Limb (tissue), 2 donors: Measurements from ENCODE around the gene HDAC11.
A peak's percentile ranks its signal among the peaks of the same experiment; 100 is the strongest.
"Not testable (repeated sequence)": the region's sequence is repeated elsewhere in the genome, so short reads cannot be mapped to it uniquely, and the experiment has no call there.

Source experiments
- DNase-seq, 2 donors: peaks; one replicate each; pipeline ENCODE4 v3.0.0-alpha.2; 2016; ENCODE audit errors: extremely low spot score in 2 of 2

The HDAC11 gene

DNA sequence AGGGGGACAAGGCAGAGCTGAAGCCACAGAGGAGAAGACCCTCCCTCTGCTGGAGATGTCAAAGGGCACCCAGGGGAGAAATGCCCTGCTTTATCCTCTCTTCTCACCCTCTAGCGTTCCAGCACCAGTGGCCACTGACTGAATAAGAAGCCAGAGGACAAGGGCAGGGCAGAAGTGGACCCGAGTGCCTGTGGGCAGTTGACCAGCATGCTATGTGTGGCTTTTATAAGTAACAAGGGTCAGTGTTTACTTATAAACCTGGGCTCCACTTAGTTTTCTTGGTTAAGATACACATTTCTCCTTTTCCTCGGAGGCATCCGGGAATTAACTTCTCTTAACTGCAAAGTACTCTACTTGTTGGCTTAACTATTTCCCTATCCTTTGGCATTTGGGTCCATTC lies 13.3 kb upstream of the HDAC11 start:
- DNase-seq = no peak

DNA sequence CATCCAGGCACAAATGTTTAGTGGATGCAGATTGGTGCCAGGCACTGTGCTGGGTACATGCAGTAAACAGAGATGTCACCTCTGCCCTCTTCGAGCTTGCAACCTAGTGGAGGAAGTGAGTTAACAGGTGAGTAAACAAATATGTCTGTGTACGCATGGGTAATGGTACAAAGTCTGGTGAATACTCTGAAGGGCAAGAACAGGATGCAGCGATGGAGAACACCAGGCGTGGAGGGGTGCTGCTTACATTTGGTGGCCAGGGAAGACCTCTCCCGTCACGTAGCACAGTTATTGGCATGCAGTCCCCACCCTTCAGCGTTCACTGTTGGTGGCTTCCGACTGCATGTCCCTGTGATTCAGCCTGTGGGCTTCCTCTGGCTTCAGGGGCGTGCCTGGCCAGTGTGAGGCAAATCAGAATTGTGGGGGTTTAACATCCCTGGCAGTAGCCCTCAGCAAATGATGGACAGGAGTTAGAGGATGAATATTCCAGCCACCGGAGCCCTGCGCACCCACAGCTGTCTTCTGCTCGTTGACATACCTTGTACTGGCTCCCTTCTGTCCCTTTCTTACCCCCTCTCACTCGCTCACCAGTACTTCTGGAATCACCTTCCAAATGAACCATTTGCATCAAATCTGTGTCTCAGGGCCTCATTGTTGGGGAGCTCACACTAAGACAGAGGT lies 9.1 kb upstream of the HDAC11 start:
- no peak for DNase-seq

DNA sequence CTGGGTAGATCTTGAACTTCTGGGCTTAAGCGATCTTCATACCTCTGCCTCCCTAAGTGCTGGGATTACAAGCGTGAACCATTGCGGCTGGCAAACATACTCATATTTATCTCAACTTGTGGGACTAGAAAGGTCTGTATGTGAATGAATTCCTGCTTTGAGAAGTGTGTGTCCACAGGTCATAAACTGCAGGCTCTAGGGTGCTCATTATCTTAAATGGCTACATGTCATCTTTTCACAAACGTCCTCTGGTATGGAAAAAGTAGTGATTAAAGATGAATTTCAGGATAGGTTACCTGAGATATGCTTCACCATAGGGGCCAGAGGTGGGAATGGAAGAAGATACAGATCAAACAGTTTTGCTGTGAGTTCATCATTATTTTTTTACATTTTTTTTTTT lies 7.8 kb upstream of the HDAC11 start:
- no peak for DNase-seq

DNA sequence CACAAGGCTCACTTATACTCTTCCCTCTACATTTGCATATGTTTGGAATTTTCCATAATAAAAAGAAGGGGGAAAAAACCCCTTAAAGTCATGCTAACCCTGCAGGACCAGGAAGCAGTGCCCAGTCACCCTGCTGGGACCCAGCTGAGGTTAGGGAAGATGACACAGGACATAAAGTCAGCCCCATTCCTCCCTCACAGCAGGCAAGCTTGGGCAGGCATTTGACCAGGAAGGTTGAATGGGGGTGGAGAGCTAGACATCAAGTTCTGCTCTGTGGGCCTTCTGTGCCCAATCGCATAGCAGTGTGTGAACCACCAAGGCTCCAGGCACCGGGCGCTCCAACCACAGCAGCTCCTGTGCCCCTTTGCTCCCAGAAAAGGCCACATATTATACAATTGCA lies 7.1 kb upstream of the HDAC11 start:
- no peak for DNase-seq

DNA sequence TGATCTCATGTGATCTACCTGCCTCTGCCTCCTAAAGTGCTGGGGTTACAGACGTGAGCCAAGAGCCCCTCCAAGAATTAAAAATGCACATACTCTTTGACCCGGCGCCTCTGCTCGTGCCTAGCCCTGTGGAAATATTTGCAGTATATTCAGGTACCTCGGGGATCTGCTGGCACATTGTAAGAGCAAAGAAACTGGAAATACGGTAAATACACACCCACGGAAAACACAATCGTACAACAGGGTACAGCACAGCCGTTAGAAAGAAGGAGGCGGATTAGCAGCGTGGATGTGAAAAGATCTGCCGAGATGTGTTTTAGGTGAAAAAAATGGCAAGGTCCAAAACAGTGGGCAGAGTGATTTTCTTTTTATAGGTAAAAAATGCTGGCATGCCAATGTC lies 6.1 kb upstream of the HDAC11 start:
- DNase-seq = no peak

DNA sequence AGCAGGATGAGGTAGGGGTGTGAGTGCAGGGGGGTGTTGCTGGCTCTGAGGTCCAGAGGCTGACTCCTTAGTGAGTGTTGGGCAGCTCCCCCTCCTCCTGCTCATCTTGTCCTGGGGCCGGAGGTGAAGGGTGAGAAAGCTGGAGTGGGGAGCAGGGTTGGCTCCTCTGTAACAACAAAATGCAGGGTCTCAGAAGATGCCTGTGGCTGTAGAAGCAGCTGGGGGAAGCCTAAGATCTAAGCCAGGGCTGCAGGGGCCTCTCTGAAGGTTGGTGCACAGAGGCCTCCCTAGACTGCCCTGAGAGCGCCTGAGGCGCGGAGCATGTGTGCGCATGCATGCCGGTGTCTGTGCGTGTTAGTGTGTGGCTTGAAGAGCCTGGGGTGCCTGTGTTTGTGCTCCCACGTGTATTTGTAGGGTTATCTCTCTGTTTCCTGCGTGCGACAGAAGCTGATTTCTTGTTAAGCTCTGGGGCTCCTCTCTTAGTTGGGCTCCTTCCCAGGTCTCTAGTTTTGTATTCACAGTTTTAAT lies 5.3 kb upstream of the HDAC11 start:
- DNase-seq = peak in 1 of 2 donors; percentile 34

DNA sequence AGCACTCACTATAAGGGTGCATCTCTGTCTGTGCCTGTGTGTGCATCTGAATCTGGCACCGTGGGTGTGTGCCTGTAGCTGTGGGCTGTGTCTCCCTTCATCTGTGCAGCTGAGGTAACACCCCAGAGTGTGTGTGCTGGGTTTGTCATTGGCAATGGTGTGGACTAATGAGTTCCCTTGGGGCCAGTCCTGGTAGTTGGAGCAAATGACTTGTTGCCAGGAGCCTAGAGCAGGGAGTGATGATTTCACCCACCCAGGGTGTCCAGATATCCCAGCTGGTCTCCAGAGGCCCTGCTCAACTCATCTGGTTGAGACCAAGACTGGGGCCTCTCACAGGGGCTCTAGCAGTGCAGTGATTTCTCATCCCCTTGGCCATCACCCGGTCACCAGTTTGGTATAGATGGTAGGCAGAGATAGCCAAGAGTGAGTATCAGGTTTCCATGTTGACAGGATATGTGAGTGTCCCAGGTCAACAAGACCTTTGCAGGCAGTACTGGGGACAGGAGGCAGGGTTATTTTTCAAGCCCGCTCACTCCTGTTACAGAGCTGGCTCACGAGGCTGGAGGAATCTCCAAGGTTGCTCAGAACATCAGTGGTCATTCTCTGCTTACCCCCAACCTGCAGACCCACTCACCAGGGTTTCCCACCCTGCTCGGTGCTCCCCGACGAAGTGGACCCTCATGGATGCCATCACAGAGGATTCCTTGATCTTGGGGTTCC lies 4.1 kb upstream of the HDAC11 start:
- peak in 1 of 2 donors; percentile 21 for DNase-seq

DNA sequence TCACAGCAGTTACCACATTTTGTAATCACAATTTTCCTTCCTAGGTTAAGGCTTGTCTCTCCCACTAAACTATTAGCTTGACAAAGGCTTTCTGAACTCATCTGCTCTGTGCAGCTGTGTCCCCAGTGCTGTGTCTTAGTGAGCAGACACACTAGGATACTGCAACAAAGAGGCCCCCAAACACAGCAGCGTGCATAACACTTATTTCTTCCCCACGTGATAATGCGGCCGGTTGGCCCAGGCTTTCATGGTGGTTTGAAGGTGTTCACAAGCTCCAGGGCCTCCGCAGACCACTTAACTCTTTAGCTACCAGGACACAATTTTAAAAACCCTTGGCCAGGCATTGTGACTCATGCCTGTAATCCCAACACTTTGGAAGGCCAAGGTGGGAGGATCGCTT lies 2.2 kb upstream of the HDAC11 start:
- peak in 1 of 2 donors; percentile 41 for DNase-seq

DNA sequence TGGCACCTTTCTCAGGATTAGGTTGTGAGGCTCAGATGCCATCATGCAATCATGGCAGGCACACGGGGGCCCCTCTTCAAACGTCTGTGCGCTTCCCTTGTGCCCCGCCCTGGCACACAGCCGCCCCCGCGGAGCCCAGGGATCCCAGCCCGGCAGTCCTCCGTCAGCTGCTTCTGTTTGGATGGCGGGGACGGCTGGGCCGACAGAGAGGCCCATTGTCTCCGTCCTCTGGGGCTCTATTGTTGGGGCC lies 849 bp upstream of the HDAC11 start:
- DNase-seq = peak in 1 of 2 donors; percentile 70

DNA sequence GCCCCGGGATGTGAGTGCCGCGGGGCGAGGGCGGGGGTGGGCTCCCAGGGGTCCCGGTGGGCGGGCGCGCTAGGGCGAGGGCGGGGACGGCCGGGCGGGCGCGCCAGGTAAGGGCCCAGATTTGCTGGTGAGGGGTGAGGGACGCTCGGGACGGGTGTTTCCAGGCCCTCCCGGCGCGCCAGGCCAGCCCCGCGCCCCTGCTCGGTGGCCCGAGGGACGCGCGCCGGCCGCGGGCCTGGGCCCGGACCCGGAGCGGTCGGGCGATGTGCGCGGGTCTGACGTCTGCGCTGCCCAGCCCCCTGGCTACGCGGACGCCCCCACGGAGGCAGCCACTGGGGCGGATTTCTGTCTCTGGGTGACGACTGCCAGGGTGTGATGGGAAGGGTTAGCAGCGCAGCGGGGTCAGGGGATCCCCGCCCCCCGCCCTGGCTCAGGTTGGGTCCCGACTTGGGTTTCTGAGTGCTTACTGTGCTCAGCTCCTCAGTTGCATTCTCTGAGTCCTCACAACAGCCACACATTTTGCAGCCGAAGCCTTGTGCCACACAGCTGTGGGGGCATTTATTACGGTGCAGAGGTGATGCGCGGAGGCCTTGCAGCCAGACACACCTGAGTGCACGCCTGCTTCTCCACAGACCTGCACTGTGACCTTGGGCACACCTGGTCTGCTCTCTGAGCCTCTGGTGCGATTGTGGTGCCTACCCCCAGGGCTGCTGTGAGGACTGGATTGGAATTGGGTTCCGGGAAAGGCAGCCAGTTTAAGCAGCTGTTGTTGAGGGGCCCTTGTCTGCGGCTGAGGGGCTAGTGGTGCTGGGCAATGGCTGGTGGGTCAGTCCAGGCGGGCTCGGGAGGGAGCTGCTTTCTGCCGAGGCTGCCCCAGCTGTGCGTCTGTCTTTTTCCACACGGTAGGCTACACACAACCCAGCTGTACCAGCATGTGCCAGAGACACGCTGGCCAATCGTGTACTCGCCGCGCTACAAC lies 523 bp downstream of the HDAC11 start:
- DNase-seq = peak in 1 of 2 donors; percentile 40

DNA sequence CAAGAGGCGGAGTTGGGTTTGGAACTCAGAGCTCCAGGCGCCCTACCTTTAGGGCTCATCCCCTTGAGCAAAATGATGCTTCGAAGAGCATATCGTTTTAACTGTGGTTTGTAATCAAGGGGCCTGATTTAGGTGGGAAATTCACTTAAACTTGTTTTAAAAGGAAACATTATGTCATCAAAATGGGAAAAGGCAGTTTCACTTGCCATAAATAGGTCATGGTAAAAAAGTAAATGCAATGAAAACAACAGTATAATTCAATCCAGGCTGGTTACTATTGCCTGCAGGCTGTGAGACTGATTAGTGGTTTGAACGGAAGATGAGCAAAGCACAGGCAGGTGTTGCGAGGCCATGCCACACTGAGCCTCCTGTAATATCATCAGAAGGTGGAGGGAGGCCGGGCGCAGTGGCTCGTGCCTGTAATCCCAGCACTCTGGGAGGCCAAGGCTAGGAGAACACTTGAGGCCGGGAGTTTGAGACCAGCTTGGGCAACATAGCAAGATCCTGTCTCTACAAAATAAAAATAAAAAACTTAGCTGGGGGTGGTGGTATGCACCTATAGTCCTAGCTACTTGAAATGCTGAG lies 2.1 kb downstream of the HDAC11 start:
- DNase-seq = no peak

DNA sequence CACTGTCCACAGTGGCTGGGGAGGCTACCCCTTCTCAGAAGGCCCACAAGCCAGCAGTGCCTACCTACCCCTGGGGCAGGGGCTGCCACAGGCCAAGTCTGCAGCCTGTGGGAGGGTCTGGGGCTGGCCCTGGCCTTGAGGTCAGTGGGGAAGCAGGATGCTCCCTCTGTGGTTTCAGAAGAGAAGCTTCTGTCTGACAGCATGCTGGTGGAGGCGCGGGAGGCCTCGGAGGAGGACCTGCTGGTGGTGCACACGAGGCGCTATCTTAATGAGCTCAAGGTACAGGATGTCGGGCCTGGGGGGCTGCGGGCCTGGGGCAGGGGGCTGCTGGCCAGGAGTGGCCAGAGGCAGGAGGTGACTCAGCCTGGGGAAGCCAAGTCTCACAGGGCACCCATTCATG lies 3.2 kb downstream of the HDAC11 start:
- DNase-seq = peak in 1 of 2 donors; percentile 22

DNA sequence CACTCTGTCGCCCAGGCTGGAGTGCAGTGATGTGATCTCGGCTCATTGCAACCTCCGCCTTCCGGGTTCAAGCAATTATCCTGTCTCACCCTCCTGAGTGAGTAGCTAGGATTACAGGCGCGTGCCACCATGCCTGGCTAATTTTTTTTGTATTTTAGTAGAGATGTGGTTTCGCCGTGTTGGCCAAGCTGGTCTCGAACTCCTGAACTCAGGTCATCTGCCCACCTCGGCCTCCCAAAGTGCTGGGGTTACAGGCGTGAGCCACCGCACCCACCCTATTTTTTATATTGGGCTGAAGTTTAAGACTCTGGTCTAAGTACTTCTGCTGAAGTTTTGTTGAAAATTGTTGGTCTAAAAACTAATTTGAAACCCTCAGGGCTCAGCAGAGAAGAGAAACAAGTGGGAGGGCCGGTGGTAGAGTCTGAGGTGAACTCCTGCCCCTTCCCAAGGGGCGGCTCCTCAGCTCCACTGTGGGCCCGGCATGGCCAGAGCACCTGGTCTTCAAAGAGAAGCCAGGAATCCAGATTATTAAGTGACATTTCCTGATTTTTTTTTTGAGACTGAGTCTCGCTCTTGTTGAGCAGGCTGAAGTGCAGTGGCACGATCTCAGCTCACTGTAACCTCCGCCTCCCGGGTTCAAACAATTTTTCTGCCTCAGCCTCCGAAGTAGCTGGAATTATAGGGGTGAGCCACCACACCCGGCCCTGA lies 4.0 kb downstream of the HDAC11 start:
- no peak for DNase-seq

DNA sequence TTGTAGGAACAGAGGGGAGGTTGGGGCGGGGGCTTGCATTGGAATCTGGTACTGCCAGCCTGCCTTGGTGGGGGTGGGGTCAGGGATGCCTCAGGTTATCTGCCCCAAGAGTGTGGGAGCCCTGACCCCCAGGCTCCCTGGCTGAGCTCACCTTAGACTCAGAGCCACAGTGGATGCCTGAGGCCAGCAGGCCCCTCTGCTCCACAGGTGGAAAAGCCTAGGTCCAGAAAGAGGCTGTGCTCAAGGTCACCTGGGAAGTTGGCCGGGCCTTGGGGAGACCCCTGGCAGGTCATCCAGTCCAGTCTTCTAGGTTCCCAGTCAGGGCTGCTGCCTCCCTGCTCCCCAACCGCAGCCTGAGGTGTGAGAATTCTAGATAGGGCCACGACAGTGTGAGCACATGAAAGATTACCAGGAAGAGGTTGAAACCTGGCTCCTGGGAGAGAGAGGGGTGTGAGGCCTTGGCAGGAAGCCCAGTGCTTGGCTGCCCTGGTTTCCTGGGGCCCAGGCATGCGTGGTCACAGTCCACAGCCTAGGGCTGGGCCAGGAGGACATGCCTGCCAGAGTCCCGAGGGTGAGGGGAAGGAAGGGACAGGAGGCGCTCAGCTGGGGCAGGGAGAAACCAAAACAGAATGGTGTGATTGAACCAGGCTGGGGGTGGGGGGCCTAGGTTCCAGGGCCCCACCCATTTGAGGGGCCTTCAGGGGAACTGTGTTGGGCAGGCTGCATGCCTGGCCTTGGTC lies 4.9 kb downstream of the HDAC11 start:
- DNase-seq = peak in 1 of 2 donors; percentile 61

DNA sequence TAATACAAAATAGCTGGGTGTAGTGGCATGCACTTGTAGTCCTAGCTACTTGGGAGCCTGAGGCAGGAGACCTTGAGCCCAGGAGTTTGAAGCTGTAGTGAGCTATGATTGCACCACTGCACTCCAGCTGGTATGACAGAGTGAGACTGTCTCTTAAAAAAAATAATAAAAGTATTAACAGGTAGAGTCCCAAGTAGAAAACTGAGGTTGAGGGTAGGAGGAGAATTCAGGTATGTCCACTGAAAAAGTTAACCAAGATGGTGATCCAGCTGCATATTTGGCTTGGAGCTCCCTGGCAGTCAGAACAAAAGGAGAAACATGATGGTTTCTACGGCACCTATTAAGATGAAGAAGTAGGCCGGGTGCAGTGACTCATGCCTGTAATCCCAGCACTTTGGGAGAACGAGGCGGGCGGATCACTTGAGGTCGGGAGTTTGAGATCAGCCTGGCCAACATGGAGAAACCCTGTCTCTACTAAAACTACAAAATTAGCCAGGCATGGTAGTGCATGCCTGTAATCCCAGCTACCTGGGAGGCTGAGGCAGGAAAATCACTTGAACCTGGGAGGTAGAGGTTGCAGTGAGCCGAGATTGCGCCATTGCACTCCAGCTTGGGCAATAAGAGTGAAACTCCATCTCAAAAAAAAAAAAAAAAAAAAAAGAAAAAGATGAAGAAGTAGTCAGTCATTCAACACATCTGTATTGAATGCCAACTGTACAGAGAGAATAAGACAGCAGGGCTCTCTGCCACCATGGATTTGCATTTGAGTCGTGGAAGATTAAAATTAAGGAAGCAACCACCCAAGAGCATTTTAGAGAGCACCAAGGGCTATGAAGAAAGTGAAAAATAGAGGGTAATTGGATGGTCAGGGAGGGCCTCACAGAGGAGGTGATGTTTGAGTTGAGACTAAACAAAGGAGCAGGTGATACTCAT lies 5.8 kb downstream of the HDAC11 start:
- not testable (repeated sequence) for DNase-seq

DNA sequence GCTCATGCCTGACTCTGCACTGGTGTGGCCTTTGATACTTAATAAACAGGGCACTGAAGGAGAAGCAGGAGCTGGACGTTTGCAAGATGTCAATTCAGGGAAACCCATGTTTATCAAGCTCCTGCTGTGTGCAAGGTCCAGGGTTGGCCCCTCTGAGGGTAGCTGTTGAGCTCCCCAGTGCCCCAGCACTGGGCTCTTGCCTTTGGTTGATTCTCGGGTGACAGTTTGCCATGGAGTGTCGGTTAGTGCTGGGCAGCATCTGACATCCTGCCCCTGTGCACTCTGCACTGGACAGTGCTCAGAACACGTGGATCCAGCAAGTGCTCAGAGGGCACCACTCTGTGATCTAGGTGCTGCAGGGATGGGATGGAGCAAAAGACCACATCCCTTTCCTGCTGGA lies 7.3 kb downstream of the HDAC11 start:
- no peak for DNase-seq

DNA sequence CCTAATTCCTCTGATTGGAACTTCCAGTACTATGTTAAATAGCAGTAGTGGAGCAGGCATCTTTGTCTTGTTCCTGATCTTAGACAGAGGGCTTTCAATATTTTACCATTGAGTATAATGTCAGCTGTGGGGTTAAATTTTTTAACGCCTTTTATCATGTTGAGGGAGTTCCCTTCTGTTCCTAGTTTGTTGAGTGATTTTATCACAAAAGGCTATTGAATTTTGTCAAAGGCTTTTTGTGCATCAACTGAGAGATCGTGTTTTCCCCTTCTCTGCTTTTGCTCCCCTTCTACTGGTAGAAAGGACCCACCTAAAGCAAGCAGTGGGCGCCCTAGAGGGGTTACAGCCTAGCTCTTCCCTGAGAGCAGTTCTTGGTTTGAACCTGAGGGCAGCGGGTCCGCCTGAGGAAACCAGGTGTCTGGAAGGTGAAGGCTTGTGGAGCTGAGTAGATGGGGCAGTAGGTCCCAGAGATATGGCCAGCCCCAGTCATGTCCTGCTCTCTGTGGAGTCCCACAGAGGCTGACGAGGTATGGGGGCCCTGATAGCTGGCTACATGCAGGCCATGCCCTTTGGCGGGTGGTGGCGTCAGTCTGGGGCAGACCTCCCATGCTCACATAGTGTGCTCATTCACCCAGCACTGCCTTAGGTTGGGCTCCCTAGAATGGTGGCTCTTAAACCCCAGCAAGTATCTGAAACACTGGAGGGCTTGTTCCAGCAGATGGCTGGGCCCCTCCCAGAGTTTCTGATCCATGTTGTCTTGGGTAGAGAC lies 11.3 kb downstream of the HDAC11 start:
- DNase-seq = peak in 1 of 2 donors; percentile 32

DNA sequence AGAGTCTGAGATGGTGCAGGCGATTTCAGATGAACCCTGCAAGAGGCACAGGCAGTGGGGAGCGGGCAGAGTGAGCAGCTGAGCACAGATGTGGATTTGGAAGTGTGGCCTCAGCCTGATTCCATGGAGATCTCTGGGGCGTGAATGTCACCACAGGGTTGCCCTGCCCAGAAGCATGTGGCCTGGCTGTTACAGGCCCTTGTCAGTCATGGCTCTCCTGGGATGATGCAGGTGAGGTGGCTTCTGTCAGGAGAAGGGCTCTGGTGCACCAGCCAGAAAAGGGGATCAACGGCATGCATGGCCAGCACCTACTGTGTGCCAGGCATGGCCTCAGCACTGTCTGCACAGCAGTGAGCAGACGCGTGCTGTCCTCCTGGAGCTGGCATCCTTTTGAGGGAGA lies 11.9 kb downstream of the HDAC11 start:
- DNase-seq = peak in 1 of 2 donors; percentile 22
